IPS-NIHi7 (cell line): Measurements from ENCODE around the gene ZNF778.
"Not testable (repeated sequence)": the region's sequence is repeated elsewhere in the genome, so short reads cannot be mapped to it uniquely, and the experiment has no call there.

Experiments used
- DNase-seq: peaks from one replicate; pipeline ENCODE4 v3.0.0; 2012; ENCODE audit warnings: mixed read lengths; ENCODE audit errors: extremely low spot score

Gene ZNF778

GRCh38 chr16:89179656-89180315, 37.7 kb upstream of the ZNF778 start:
- no peak for DNase-seq

- no peak for DNase-seq
These were observed 34.0 kb upstream of the ZNF778 start for GRCh38 chr16:89183463-89183862.

- no peak for DNase-seq
These were observed 33.4 kb upstream of the ZNF778 start for GRCh38 chr16:89183975-89184676.

GRCh38 chr16:89184677-89184932, 32.9 kb upstream of the ZNF778 start:
- no peak for DNase-seq

- no peak for DNase-seq
These were observed 32.3 kb upstream of the ZNF778 start for GRCh38 chr16:89184933-89185794.

GRCh38 chr16:89185887-89186592, 31.5 kb upstream of the ZNF778 start:
- DNase-seq = not testable (repeated sequence)

GRCh38 chr16:89186593-89187031, 30.9 kb upstream of the ZNF778 start:
- DNase-seq = not testable (repeated sequence)

- no peak for DNase-seq
These were observed 30.3 kb upstream of the ZNF778 start for GRCh38 chr16:89187032-89187769.

- DNase-seq = no peak
These were observed 29.6 kb upstream of the ZNF778 start for GRCh38 chr16:89187770-89188392.

GRCh38 chr16:89188471-89189357, 28.8 kb upstream of the ZNF778 start:
- DNase-seq = not testable (repeated sequence)

- no peak for DNase-seq
These were observed 28.0 kb upstream of the ZNF778 start for GRCh38 chr16:89189358-89190025.

- DNase-seq = no peak
These were observed 27.1 kb upstream of the ZNF778 start for GRCh38 chr16:89190150-89190958.

- no peak for DNase-seq
These were observed 26.2 kb upstream of the ZNF778 start for GRCh38 chr16:89191033-89191900.

GRCh38 chr16:89191901-89192185, 25.7 kb upstream of the ZNF778 start:
- no peak for DNase-seq

GRCh38 chr16:89192186-89192955, 25.1 kb upstream of the ZNF778 start:
- peak; percentile 72 for DNase-seq

GRCh38 chr16:89192956-89193575, 24.4 kb upstream of the ZNF778 start:
- peak; percentile 93 for DNase-seq
